ENCODE results near the gene ZNF383.
A peak's percentile ranks its signal among the peaks of the same experiment; 100 is the strongest.
"Not testable (repeated sequence)": the region's sequence is repeated elsewhere in the genome, so short reads cannot be mapped to it uniquely, and the experiment has no call there.

ZNF383 gene

DNA sequence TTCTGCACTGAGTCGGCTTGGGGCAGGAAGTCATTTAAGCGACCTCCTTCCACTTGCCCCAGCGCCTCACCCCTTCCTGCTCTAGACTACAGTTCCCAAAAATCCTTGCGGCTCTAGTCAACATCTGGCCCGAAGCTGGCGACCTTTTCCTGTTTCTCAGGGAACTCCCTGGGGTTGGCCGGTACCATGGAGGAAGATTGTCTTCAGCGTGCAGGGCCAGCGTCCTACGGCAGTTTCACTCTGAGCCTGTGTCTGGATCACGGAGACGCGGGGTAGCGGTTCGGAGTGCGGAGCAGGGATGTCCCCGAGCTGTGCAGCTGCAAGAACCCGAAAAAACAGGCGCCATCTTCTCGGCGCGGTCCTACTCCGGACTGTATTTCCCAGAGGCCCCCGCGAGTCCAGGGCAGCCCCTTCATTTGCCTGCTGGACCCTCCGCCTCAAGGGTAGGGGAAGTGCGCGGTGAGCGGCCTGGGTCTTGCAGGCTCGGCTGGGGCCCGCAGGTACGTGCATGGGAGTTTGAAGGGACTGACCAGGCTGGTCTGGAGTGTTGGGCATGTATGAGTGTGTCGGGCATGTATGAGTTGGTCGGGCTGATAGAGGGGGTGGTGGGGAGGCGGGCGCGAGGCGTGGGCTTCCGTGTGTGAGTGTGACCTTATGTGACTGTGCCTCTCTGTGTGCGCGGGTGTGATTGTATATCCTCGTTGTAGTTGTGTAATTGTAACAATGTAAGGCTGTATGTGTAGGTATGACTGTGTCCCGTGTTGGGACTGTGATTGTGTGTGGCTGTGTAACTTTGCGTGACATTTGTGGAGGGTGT is at the start of gene ZNF383:
Gene ZNF383, plus strand, starts transcription at position 440 of the 817 bp plus-strand sequence. CDS start 12,240 bp downstream, outside the sequence.
- peak; percentile 89 to 91 for DNase-seq (ENCODE audit: low read depth in 2 of 2)
- TF ChIP-seq, protein P1, sequence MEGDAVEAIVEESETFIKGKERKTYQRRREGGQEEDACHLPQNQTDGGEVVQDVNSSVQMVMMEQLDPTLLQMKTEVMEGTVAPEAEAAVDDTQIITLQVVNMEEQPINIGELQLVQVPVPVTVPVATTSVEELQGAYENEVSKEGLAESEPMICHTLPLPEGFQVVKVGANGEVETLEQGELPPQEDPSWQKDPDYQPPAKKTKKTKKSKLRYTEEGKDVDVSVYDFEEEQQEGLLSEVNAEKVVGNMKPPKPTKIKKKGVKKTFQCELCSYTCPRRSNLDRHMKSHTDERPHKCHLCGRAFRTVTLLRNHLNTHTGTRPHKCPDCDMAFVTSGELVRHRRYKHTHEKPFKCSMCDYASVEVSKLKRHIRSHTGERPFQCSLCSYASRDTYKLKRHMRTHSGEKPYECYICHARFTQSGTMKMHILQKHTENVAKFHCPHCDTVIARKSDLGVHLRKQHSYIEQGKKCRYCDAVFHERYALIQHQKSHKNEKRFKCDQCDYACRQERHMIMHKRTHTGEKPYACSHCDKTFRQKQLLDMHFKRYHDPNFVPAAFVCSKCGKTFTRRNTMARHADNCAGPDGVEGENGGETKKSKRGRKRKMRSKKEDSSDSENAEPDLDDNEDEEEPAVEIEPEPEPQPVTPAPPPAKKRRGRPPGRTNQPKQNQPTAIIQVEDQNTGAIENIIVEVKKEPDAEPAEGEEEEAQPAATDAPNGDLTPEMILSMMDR (IDR thresholded peaks at IDR 0.05; ENCODE audit: low read depth, low read length): no peak
- peak within 1 kb of the TSS; percentile 85 to 98 for H3K4me3 ChIP-seq (replicated peaks in 1 of 2; ENCODE audit: low read depth in 2 of 2, low read length in 2 of 2)

DNA sequence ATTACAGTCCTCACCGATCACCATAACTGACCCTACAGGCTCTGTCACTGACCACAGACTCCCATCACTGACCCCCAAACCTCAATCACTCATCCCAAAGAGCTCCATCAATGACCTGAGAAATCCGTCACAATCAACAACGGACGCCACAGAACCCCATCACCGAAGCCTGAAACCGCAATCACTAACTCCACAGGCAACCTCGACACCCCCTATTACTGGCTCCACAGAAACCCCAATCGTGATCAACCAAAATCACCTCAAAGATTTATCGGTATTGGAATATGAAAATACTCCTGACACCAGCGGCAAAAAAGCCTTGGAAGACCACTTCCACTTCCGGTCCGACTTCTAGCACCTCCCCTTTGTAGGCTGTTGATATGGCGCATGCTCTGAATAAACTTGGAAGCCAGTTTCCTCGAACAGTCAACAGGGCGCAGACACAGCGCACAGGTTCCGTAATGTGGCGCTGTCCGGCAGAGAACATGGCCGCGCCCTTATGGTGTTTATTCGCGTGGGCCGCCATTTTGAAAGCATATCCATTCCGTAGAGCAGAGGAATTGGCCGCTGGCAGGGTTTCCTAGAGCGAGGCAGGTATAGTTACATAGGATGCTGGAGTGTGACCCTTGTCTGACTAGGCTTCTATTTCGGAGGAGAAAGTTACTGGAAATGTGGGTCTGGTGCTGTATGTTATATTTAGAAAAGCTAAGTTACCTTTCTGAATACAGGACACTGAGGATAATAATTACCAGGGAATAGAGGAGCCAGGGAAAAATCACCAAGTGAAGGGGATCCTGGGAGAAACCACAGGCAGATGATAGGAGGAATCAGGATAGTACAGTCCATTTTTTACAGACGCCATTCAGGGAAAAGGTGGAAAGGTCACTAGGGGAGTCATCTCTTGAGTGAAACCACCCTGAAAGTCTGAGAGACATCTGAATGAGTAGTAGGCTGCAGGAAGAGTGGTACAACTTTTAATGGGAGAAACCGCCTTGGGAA is 45.3 kb upstream of the ZNF383 start, which contains the start of gene ZNF585A:
Gene ZNF585A, minus strand, starts transcription at position 328 of the 999 bp plus-strand sequence. CDS start 2,785 bp downstream, outside the sequence.
- peak within 1 kb of the TSS; percentile 55 to 73 for H3K4me3 ChIP-seq (replicated peaks in 1 of 2; ENCODE audit: low read depth in 2 of 2, low read length in 2 of 2)
- DNase-seq (ENCODE audit: low read depth in 2 of 2): peak; percentile 98
- TF ChIP-seq, protein P1 (IDR thresholded peaks at IDR 0.05; ENCODE audit: low read depth, low read length): peak; percentile 30

DNA sequence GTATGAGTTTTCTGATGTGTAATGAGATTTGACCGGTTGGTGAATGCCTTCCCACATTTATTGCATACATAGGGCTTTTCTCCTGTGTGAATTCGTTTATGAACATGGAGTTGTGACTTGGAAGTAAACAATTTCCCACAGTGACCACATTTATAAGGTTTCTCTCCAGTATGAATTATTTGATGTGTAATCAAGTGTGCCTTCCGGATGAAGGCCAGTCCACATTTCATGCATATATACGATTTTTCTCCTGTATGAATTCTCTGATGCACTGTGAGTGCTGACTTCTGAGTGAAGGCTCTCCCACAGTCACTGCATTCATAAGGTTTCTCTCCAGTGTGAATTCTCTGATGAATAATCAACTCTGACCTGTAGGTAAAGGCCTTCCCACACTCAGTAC is 31.9 kb upstream of the ZNF383 start:
- not testable (repeated sequence) for H3K4me3 ChIP-seq (replicated peaks in 1 of 2; ENCODE audit: low read depth in 2 of 2, low read length in 2 of 2); DNase-seq (ENCODE audit: low read depth in 2 of 2)

DNA sequence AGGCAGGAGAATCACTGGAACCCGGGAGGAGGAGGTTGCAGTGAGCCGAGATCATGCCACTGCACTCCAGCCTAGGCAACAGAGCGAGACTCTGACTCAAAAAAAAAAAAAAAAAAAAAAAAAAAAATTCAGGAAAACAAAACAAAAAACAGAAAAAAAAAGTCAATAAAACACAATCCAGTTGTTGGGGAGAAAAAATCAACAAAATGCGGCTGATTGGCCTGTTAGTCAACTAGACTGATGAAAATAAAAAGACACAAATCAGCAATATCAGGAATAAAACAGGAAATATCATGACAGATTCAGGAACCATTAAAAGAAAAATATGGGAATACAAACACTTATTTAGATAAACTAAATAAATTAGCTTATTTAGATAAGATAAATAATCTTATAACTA is 22.8 kb upstream of the ZNF383 start:
- not testable (repeated sequence) for H3K4me3 ChIP-seq (replicated peaks in 1 of 2; ENCODE audit: low read depth in 2 of 2, low read length in 2 of 2); DNase-seq (ENCODE audit: low read depth in 2 of 2)

DNA sequence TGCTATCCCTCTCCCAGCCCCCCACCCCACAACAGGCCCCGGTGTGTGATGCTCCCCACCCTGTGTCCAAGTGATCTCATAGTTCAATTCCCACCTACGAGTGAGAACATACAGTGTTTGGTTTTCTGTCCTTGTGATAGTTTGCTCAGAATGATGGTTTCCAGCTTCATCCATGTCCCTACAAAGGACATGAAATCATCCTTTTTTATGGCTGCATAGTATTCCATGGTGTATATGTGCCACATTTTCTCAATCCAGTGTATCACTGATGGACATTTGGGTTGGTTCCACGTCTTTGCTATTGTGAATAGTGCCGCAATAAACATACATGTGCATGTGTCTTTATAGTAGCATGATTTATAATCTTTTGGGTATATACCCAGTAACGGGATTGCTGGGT is 20.9 kb upstream of the ZNF383 start:
- not testable (repeated sequence) for H3K4me3 ChIP-seq (replicated peaks in 1 of 2; ENCODE audit: low read depth in 2 of 2, low read length in 2 of 2)

DNA sequence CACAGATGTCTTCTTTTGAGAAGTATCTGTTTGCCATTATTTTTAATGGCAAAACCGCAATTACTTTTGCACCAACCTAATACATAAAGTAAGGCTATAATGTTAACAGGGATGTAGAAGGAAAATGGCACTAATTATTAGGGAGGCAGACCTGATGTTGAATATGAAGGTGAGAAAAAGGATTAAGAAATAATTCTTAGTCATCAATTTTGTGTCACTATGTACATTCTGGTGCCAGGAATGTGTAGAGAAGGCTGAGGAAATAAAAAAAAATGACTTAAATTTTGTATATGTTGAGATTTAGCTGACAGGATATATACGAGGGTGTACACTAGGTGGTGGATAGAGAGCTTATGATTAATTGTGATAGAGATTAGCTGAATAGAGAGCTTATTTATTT is 20.2 kb upstream of the ZNF383 start:
- no peak for DNase-seq (ENCODE audit: low read depth in 2 of 2)
- TF ChIP-seq, protein P1 (IDR thresholded peaks at IDR 0.05; ENCODE audit: low read depth, low read length): no peak
- no peak overlapping the region for H3K4me3 ChIP-seq (replicated peaks in 1 of 2; ENCODE audit: low read depth in 2 of 2, low read length in 2 of 2)

More for the DNA sequence above, 20.9 kb upstream of the ZNF383 start:
- not testable (repeated sequence) for DNase-seq (ENCODE audit: low read depth in 2 of 2)

DNA sequence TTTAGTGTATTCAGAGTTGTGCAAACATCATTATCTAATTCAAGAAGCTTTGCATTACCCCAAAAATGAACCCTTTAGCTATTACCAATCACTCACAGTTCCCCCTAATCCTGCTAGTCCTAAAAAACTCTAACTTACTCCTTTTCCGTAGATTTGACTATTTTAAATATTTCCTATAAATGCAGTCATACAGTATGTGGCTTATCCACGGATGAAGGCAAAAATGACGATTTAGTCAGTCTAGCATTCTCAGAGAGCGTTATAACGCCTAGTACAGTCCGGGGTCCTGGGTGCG is 587 bp upstream of the ZNF383 start:
- peak overlapping the region; percentile 85 to 98 for H3K4me3 ChIP-seq (replicated peaks in 1 of 2; ENCODE audit: low read depth in 2 of 2, low read length in 2 of 2)
- DNase-seq (ENCODE audit: low read depth in 2 of 2): no peak
- TF ChIP-seq, protein P1 (IDR thresholded peaks at IDR 0.05; ENCODE audit: low read depth, low read length): no peak

DNA sequence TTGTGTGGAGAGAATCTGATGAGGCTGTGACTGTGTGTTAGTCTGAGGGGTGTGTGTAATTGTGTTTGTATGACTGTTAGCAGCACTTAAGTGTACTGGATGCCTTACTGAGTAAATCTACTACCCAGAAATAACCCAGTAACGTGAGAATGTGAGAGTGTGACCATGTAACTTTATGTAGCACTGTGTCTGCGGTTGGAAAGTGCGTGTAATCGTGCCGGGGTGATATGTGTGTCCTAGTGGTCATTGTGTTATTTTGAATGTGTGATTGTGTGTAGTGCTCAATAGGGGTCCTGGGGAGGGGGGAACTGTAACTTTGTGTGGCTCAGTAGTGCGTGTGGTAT is 550 bp downstream of the ZNF383 start:
- DNase-seq (ENCODE audit: low read depth in 2 of 2): peak in 1 of 2 donors; percentile 20
- TF ChIP-seq, protein P1 (IDR thresholded peaks at IDR 0.05; ENCODE audit: low read depth, low read length): no peak

More for the DNA sequence above, 550 bp downstream of the ZNF383 start:
- H3K4me3 ChIP-seq (replicated peaks in 1 of 2; ENCODE audit: low read depth in 2 of 2, low read length in 2 of 2): peak overlapping the region; percentile 85 to 98

All from cardiac fibroblast (primary cell).